ENCODE results near the gene FTCD.
"Not testable (repeated sequence)": the region's sequence is repeated elsewhere in the genome, so short reads cannot be mapped to it uniquely, and the experiment has no call there.

The FTCD gene, protein sequence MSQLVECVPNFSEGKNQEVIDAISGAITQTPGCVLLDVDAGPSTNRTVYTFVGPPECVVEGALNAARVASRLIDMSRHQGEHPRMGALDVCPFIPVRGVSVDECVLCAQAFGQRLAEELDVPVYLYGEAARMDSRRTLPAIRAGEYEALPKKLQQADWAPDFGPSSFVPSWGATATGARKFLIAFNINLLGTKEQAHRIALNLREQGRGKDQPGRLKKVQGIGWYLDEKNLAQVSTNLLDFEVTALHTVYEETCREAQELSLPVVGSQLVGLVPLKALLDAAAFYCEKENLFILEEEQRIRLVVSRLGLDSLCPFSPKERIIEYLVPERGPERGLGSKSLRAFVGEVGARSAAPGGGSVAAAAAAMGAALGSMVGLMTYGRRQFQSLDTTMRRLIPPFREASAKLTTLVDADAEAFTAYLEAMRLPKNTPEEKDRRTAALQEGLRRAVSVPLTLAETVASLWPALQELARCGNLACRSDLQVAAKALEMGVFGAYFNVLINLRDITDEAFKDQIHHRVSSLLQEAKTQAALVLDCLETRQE

DNA sequence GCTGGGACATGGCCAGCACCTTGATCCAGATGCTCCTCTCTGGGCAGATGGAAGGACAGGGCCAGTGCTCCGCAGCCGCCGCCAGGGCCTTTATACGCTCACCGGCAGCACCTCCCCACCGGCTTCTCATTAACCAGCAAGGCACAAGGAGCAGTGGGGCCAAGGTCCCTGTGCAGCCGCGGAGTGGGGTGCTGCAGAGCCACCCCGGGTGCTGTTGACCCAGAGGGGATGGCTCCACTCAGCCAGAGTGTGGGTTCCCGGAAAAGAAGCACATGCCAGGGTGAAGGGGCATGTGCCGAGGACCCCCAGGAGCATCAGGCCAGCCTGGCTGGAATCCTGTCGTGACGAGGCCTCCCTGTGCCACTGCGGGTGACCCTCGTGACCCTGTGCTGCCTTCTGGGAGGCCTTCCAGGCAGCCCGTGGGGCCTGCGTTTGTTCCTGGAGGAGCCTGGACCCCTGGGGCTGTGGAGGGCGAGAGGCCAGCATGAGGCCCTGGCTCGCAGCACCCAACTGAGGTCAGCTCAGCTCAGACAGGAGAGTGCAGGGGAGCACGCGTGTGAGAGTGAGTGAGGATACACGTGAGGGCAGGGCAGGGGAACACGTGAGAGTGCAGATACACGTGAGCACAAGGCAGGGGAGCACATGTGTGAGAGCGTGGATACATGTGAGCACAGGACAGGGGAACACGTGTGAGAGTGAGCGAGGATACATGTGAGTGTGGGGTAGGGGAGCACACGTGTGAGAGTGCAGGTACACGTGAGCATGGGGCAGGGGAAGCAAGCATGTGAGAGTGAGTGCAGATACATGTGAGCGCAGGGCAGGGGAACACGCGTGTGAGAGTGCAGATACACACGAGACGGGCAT, at the start of gene FTCD:
Gene FTCD (minus strand): TSS at position 66 of the 864 bp plus-strand sequence. CDS start 56 bp downstream, at position 10.
- TF ChIP-seq, protein P1, sequence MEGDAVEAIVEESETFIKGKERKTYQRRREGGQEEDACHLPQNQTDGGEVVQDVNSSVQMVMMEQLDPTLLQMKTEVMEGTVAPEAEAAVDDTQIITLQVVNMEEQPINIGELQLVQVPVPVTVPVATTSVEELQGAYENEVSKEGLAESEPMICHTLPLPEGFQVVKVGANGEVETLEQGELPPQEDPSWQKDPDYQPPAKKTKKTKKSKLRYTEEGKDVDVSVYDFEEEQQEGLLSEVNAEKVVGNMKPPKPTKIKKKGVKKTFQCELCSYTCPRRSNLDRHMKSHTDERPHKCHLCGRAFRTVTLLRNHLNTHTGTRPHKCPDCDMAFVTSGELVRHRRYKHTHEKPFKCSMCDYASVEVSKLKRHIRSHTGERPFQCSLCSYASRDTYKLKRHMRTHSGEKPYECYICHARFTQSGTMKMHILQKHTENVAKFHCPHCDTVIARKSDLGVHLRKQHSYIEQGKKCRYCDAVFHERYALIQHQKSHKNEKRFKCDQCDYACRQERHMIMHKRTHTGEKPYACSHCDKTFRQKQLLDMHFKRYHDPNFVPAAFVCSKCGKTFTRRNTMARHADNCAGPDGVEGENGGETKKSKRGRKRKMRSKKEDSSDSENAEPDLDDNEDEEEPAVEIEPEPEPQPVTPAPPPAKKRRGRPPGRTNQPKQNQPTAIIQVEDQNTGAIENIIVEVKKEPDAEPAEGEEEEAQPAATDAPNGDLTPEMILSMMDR (IDR thresholded peaks at IDR 0.05; ENCODE audit: low read depth, low read length) = no peak
- no peak within 1 kb of the TSS for H3K4me3 ChIP-seq (ENCODE audit: low read depth, low read length)

DNA sequence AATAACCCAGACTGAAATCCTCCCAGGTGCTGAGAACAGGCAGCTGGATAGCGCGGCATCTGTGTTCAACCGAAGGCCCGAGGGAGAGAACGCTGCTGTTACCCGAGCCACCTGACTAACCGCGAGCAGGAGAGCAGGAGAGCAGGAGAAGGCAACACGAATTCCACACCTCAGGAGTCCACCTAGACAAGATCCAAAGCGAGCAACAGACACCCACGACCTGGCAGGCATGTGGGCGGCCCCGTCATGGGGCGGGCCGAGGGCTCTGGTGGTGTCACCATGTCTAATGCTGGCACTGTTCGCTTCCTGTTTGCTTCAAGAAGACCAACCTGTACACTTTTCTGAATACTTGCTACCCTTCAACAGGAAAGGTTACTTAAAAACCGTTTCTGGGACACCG, 49.8 kb upstream of the FTCD start:
- TF ChIP-seq, protein P1 (IDR thresholded peaks at IDR 0.05; ENCODE audit: low read depth, low read length) = no peak
- H3K4me3 ChIP-seq (ENCODE audit: low read depth, low read length) = no peak overlapping the region

DNA sequence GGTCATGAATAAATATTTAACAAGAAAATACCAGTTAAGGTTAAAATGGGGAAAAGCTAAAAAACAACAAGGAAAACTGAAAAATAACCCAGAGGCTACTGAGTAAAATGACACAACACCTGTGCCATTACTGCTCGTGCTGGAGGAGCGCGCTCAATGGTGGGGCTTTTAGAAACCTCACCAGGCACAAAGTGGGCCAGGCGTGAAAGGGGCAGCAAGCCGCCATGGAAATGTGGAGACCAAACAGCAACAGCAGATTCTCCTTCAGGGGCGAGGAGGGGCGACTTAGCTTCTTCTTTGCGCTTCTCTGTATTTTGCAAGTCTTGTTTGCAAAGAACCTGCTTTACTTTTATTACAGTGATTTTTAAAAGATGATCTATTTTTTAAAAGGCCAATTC, 47.8 kb upstream of the FTCD start:
- no peak overlapping the region for H3K4me3 ChIP-seq (ENCODE audit: low read depth, low read length)
- TF ChIP-seq, protein P1 (IDR thresholded peaks at IDR 0.05; ENCODE audit: low read depth, low read length) = no peak

DNA sequence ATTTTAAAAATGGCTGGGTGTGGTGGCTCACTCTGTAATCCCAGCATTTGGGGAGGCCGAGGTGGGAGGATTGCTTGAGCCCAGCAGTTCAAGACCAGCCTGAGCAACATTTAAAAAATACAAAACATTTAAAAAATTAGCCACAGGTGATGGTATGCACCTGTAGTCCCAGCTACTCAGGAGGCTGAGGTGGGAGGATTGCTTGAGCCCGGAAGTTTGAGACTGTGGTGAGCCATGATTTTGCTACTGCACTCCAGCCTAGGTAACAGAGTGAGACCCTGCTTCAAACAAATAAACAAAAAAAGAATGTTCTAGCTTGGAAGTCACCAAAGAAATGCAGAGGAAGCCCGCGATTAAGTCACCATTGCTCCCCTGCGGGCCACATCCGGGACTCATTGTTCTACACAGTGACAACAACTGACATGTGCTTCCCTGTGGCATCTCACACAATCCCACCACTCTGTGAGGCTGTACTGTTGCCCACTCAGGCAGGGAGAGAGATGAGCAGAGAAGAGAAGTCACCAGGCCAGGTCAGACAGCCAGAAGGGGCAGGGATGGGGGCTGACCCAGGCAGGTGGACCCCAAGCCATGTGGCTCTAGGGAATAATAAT, 47.3 kb upstream of the FTCD start:
- TF ChIP-seq, protein P1 (IDR thresholded peaks at IDR 0.05; ENCODE audit: low read depth, low read length) = no peak

DNA sequence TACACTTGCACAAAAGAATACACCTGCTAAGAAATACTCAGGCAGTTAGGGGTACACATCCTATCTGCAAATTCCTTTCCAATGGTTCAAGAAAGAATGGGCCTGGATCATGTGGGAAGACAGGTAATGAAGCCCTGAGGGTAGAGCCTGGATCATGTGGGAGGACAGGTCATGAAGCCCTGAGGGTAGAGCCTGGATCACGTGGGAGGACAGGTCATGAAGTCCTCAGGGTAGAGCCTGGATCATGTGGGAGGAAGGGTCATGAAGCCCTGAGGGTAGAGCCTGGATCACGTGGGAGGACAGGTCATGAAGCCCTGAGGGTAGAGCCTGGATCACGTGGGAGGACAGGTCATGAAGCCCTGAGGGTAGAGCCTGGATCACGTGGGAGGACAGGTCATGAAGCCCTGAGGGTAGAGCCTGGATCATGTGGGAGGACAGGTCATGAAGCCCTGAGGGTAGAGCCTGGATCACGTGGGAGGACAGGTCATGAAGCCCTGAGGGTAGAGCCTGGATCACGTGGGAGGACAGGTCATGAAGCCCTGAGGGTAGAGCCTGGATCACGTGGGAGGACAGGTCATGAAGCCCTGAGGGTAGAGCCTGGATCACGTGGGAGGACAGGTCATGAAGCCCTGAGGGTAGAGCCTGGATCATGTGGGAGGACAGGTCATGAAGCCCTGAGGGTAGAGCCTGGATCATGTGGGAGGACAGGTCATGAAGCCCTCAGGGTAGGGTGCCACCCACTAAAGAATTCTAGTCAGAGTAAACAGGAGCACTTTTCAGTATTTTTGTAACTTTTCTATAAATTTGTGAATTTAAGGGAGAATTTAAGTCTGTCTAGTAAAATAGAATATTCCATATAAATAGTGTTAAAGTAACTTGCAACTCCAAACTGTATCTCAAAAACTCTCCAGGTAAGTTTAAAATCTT, 45.8 kb upstream of the FTCD start:
- H3K4me3 ChIP-seq (ENCODE audit: low read depth, low read length) = not testable (repeated sequence)

More for the DNA sequence above, 47.3 kb upstream of the FTCD start:
- H3K4me3 ChIP-seq (ENCODE audit: low read depth, low read length) = no peak overlapping the region

DNA sequence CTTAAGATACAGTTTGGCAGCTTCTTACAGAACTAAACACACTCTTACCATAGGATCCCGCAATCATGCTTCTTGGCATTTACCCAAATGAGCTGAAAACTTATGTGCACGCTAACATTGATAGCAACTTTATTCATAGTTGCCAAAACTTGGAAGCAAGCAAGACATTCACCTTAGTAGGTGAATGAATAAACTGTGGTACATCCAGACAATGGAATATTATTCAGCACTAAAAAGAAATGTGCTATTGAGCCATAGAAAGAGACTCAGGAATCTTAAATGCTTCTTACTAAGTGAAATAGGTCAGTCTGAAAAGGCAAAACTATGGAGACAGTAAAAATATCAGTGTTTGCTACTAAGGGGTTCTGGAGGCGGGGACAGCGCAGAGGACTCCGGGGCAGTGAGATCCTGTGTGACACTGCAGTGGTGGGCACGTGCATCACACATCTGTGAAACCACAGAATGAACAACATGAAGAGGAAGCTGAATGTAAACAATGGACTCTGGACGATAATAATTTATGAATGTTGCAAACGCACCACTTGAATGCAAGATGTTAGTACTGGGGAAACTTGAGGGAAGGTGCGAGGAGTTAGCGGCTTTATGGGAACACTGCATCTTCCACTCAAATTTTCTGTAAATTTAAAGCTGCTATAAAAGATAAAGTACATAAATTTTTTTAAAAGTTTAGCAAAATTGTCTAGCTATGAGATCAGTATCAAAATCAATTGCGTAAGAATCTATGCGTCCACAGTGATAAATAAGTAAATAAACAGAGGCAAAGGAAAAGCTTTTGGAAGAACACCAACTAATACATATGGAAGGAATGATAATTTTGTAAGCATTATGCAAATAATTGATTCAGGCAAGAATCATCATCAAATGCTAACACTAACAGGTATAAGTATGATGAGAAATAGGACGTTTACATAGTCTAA, 44.3 kb upstream of the FTCD start:
- TF ChIP-seq, protein P1 (IDR thresholded peaks at IDR 0.05; ENCODE audit: low read depth, low read length) = no peak
- no peak overlapping the region for H3K4me3 ChIP-seq (ENCODE audit: low read depth, low read length)

Data from WI38 (cell line).